Psoas muscle (tissue), 8 donors: ENCODE results near the gene IFITM2. TPM values are rescaled to one million over a fixed set of nuclear protein-coding genes. Genes with fewer than 3 reads are reported as not detected.

Experiments used
- ATAC-seq, 4 donors: fragments of 200-7000 bp; cut with Tn5 transposase; one replicate each; pipeline ENCODE4 v1.9.1; 2020; ENCODE audit warnings: moderate library complexity in 3 of 4, mild to moderate bottlenecking in 2 of 4
- DNase-seq, 2 donors: peaks; one replicate each; pipeline ENCODE4 v3.0.0-alpha.2; 2020
- H3K27ac ChIP-seq: fragments of 200-600 bp; one replicate; pipeline ENCODE4 v1.8.0; 2022
- H3K27me3 ChIP-seq, 3 donors: fragments of 200-600 bp in 1 of 3; one replicate each; pipeline versions ENCODE4 v1.6.1 to v1.8.0; 2013 to 2022; ENCODE audit warnings: low read length in 2 of 3, mild to moderate bottlenecking in 2 of 3, moderate library complexity in 1 of 3; ENCODE audit not compliant: insufficient read depth in 3 of 3
- H3K36me3 ChIP-seq, 2 donors: fragments of 200-600 bp in 1 of 2; one replicate each; pipeline versions ENCODE4 v1.6.1 to v1.8.0; 2013 to 2022; ENCODE audit warnings: low read depth in 1 of 2, mild to moderate bottlenecking in 1 of 2, moderate library complexity in 1 of 2; ENCODE audit not compliant: insufficient read depth in 1 of 2
- H3K4me1 ChIP-seq: fragments of 200-600 bp; one replicate; pipeline ENCODE4 v1.8.0; 2022
- H3K4me3 ChIP-seq: fragments of 200-600 bp; one replicate; pipeline ENCODE4 v1.8.0; 2022; ENCODE audit warnings: mild to moderate bottlenecking
- H3K9me3 ChIP-seq: fragments of 200-600 bp; one replicate; pipeline ENCODE4 v1.8.0; 2022
- CTCF ChIP-seq: fragments of 200-600 bp; IDR thresholded peaks from one replicate; pipeline ENCODE4 v1.8.0; 2022; ENCODE audit warnings: antibody characterized with exemption
- WGBS, 3 donors: extraction: QIAGEN DNeasy Blood & Tissue Kit; methylation state at CpG; one replicate each; pipeline versions ENCODE4 v1.1.6 to v1.1.7; 2013; 5-methylcytosine and 5-hydroxymethylcytosine counted together
- intact Hi-C, 2 donors: fragments of 100-400 bp; cut with DNase I; formaldehyde crosslinking; loops; one replicate each; pipeline versions ENCODE4 v1.11.0 to v1.14.2; 2022
- polyA plus RNA-seq, 3 donors: library from polyadenylated mRNA; stranded (reverse); fragments of 200-250 nt; gene quantifications; one replicate each; pipeline ENCODE4 v1.2.3, GENCODE V29; 2013
- total RNA-seq, 4 donors: library from RNA; stranded (reverse); fragmentation: NEBNext Ultra II Directional in 2 of 4; extraction: Animal tissue kit (Norgen Biotek cat#: 25700) in 2 of 4; gene quantifications; one replicate each; pipeline versions ENCODE4 v1.2.1 to v1.2.4, GENCODE V29; 2021 to 2023
- donor health status: healthy with polysubstance abuse.
- donor health status: DM: no; HTN: no; CAD: no; lungs with moderate emphysema.
- donor health status: Bipolar disorder and iron deficiency.
- donor health status: healthy.
- donor health status: DM: yes; HTN: yes; CAD: no.
- donor health status: DM: no; HTN: no; CAD: no.
- donor health status: DM: no; HTN: no; CAD: no.
- donor health status: DM: yes; HTN: yes; CAD: no.

IFITM2 gene
- total and polyA plus RNA-seq, 7 donors = 109 to 371 (median 138) TPM

GRCh38 chr11:288478-289397, 18.9 kb upstream of the IFITM2 start, which contains the start of gene PGGHG:
Gene PGGHG (plus strand): TSS chr11:289126. CDS start chr11:289817, 691 bp downstream.
- Histone ChIP-seq H3K4me3 (peak within 1 kb of the TSS; percentile 72), H3K27ac (no peak within 1 kb of the TSS), H3K9me3 (no peaks in the 10 kb centered on the region), H3K27me3 (peaks cover 0 to 42% (median 19%) of the 10 kb centered on the region in 3 donors), H3K4me1 (no peaks in the 10 kb centered on the region), H3K36me3 (no peaks in the 10 kb centered on the region)
- ATAC-seq (peak; percentile 44 to 81 (median 56)), DNase-seq (peak; percentile 79 to 85)
- 0 to 2% (median 1%) methylated on average over 41 to 110 of the region's 112 CpGs for WGBS, 3 donors
- TF ChIP-seq CTCF = no peak
- intact Hi-C loops = no loop called here

- peaks cover 0 to 37% (median 17%) of the 10 kb centered on the region in 3 donors for H3K27me3 ChIP-seq
- ATAC-seq = peak in 1 of 4 donors; percentile 11
- WGBS, 3 donors = 12 to 46% (median 18%) methylated on average over 6 to 14 of the region's 14 CpGs
- peak overlapping the region; percentile 72 for H3K4me3 ChIP-seq
- H3K4me1 ChIP-seq = no peaks in the 10 kb centered on the region
- TF ChIP-seq CTCF = no peak
- H3K36me3 ChIP-seq = no peaks in the 10 kb centered on the region
- no peaks in the 10 kb centered on the region for H3K9me3 ChIP-seq
- intact Hi-C loops = no loop called here
- peak in 1 of 2 donors; percentile 52 for DNase-seq
- H3K27ac ChIP-seq = no peak overlapping the region
Measured at GRCh38 chr11:289398-289711, 18.3 kb upstream of the IFITM2 start.

- H3K4me3 ChIP-seq = peak overlapping the region; percentile 72
Measured at GRCh38 chr11:289712-290620, 17.6 kb upstream of the IFITM2 start.

More at GRCh38 chr11:289712-290620, 17.6 kb upstream of the IFITM2 start:
- DNase-seq (peak; percentile 12 to 56), ATAC-seq (no peak)
- WGBS, 3 donors = 84 to 89% (median 86%) methylated on average over 46 to 48 of the region's 48 CpGs
- no peaks in the 10 kb centered on the region for H3K4me1 ChIP-seq
- H3K27ac ChIP-seq = no peak overlapping the region
- H3K36me3 ChIP-seq = no peaks in the 10 kb centered on the region
- intact Hi-C loops = no loop called here
- no peak for TF ChIP-seq CTCF
- peaks cover 0 to 37% (median 17%) of the 10 kb centered on the region in 3 donors for H3K27me3 ChIP-seq
- no peaks in the 10 kb centered on the region for H3K9me3 ChIP-seq
